ENCODE measurements around the gene SPART. TPM values are rescaled to one million over a fixed set of nuclear protein-coding genes. Genes with fewer than 3 reads are reported as not detected.

The SPART gene
- total and polyA plus RNA-seq, 9 donors: 59.5 to 141 (median 98.1) TPM

DNA sequence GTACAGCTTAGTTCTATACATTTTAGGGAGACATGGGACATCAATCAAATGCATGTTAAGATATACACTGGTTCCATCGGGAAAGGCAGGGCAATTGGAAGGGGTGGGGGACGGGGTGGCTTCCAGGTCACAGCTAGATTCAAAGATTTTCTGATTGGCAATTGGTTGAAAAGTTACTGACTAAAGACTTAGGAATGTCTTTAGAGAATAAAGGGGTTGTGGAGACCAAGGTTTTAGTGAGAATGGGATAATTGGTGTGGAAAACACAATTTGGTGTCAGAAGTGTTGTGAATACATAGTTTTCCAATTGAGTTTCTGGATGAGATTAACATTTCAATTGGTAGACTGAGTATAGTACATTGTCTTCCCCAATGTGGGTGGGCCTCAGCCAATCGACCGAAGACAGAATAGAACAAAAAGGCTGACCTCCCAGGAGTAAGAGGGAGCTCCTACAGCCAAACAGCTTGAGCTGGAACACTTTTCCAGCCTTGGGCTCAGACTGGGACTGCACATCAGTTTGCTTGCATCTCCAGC is 47.6 kb downstream of the SPART start:
- DNase-seq: no peak
- Histone ChIP-seq H3K27me3 (no peaks in the 10 kb centered on the region), H3K27ac (no peak overlapping the region), H3K9me3 (no peaks in the 10 kb centered on the region), H3K4me1 (ENCODE audit: insufficient read depth) (peaks cover 1% of the 10 kb centered on the region), H3K4me3 (no peak overlapping the region), H3K36me3 (no peaks in the 10 kb centered on the region)
- WGBS, 3 donors: 13 to 18% (median 17%) methylated on average over 4 of the region's 4 CpGs
- intact Hi-C loops (cut with DNase I): no loop called here
- TF ChIP-seq EP300 (IDR thresholded peaks at IDR 0.05) (no peak), POLR2A (IDR thresholded peaks at IDR 0.05) (no peak)
- TF ChIP-seq, protein P1, sequence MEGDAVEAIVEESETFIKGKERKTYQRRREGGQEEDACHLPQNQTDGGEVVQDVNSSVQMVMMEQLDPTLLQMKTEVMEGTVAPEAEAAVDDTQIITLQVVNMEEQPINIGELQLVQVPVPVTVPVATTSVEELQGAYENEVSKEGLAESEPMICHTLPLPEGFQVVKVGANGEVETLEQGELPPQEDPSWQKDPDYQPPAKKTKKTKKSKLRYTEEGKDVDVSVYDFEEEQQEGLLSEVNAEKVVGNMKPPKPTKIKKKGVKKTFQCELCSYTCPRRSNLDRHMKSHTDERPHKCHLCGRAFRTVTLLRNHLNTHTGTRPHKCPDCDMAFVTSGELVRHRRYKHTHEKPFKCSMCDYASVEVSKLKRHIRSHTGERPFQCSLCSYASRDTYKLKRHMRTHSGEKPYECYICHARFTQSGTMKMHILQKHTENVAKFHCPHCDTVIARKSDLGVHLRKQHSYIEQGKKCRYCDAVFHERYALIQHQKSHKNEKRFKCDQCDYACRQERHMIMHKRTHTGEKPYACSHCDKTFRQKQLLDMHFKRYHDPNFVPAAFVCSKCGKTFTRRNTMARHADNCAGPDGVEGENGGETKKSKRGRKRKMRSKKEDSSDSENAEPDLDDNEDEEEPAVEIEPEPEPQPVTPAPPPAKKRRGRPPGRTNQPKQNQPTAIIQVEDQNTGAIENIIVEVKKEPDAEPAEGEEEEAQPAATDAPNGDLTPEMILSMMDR (IDR thresholded peaks at IDR 0.05): no peak

DNA sequence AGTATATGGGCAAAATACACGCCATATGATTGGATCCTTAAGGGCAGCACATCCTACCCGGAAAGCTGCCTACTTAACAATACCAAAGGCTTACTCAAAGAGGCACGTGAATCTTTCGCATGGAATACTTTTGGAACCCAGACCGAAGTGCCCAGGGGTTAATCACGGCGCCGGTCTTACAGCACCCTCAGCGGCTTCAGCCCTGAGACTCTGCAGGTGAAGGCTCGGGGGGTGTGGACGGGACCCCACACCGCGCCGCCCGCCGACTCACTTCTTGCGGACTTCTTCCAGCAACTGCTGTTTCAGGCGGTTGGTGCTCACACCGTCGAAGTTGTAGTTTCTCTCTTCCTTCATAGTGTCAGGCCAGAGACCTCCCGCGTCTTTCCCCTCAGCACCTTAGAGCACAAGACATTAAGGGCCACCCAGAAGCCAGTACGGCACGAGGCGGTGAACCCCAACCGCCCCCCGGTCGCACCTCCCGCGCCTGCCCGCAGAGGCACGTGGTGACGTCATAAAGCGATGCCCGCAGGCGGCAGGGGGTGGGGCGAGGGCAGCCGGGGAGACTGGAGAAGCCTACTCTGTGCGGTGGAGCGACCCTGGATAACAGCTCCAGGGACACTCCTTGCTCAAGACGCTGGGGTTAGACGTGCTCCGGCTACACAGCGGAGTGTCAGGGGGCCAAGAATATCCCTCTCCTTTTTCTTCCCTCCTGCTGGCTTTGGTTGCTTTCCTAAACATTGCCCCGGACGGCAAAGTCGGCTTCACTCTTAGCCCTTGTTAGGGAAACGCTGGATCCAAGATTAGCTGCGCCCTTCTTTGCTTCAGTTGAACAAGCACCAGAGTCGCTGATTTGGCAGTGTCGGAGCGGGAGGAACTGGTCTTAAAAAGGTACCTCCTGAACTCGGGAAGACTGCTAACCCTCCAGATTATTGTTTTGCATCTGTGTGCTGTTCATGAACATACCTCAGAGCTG is 48.5 kb downstream of the SPART start, which contains the start of gene CCDC169:
Gene CCDC169, minus strand, starts transcription at position 449 of the 973 bp plus-strand sequence. Its CDS starts 95 bp downstream, at position 354.
- H3K27me3 ChIP-seq: no peaks in the 10 kb centered on the region
- H3K4me1 ChIP-seq (ENCODE audit: insufficient read depth): peaks cover 1% of the 10 kb centered on the region
- TF ChIP-seq, protein P1 (IDR thresholded peaks at IDR 0.05): peak in 1 of 3 donors; percentile 8
- no peak for TF ChIP-seq POLR2A (IDR thresholded peaks at IDR 0.05)
- TF ChIP-seq EP300 (IDR thresholded peaks at IDR 0.05): no peak
- intact Hi-C loops (cut with DNase I): no loop called here
- H3K36me3 ChIP-seq: no peaks in the 10 kb centered on the region
- no peaks in the 10 kb centered on the region for H3K9me3 ChIP-seq
- peak within 1 kb of the TSS in 1 of 2 donors; percentile 49 for H3K27ac ChIP-seq
- 1 to 3% (median 1%) methylated on average over 38 to 53 of the region's 53 CpGs for WGBS, 3 donors
- peak; percentile 53 to 80 (median 65) for DNase-seq
- H3K4me3 ChIP-seq: peak within 1 kb of the TSS; percentile 56

- Histone ChIP-seq H3K27me3 (no peaks in the 10 kb centered on the region), H3K4me3 (no peak overlapping the region), H3K4me1 (ENCODE audit: insufficient read depth) (peaks cover 1% of the 10 kb centered on the region), H3K27ac (no peak overlapping the region), H3K36me3 (no peaks in the 10 kb centered on the region), H3K9me3 (no peaks in the 10 kb centered on the region)
- intact Hi-C loops (cut with DNase I): no loop called here
- 72 to 90% (median 78%) methylated on average over 3 of the region's 3 CpGs for WGBS, 3 donors
- TF ChIP-seq, protein P1 (IDR thresholded peaks at IDR 0.05): no peak
- TF ChIP-seq EP300 (IDR thresholded peaks at IDR 0.05) (no peak), POLR2A (IDR thresholded peaks at IDR 0.05) (no peak)
- DNase-seq: no peak
These were observed 52.1 kb downstream of the SPART start for GRCh38 chr13:36294096-36294495.

- 92 to 95% (median 95%) methylated on average over 1 of the region's 1 CpG for WGBS, 3 donors
- no peak for DNase-seq
- peaks cover 1% of the 10 kb centered on the region for H3K4me1 ChIP-seq (ENCODE audit: insufficient read depth)
- no peaks in the 10 kb centered on the region for H3K9me3 ChIP-seq
- TF ChIP-seq EP300 (IDR thresholded peaks at IDR 0.05): no peak
- no peak for TF ChIP-seq POLR2A (IDR thresholded peaks at IDR 0.05)
- TF ChIP-seq, protein P1 (IDR thresholded peaks at IDR 0.05): no peak
- intact Hi-C loops (cut with DNase I): no loop called here
- no peaks in the 10 kb centered on the region for H3K27me3 ChIP-seq
- no peak overlapping the region for H3K4me3 ChIP-seq
- no peaks in the 10 kb centered on the region for H3K36me3 ChIP-seq
- no peak overlapping the region for H3K27ac ChIP-seq
These were observed 52.7 kb downstream of the SPART start for GRCh38 chr13:36293497-36293896.

All from ovary (tissue), 9 donors.